A549 (cell line): ENCODE measurements around the gene PLA2G4B. TPM values are rescaled to one million over a fixed set of nuclear protein-coding genes. Genes with fewer than 3 reads are reported as not detected.

ENCODE experiments used
- ATAC-seq, 2 experiments: fragments of 200-7000 bp in 1 of 2; fragments of >200 bp in 1 of 2; cut with Nextera tagmentation in 1 of 2; cut with Tn5 transposase in 1 of 2; 3 replicates each; pipeline versions ENCODE4 v1.8.0 to v1.9.1; 2018 to 2020; ENCODE audit warnings: mild to moderate bottlenecking in 1 of 2, moderate library complexity in 1 of 2
- CTCF ChIA-PET: fragments of 300-600 bp; sonication (Branson Sonifier 250); formaldehyde crosslinking; extraction: SDS; loops from one replicate; lab custom pipeline; 2021; ENCODE audit warnings: antibody characterized with exemption, inconsistent platforms; lab: Yijun Ruan, JAX
- POLR2A ChIA-PET: fragments of 350-600 bp; formaldehyde crosslinking; extraction: SDS; loops from one replicate; lab custom pipeline; 2021; ENCODE audit warnings: antibody characterized with exemption, inconsistent platforms; lab: Yijun Ruan, JAX
- DNase-seq, 2 experiments: peaks; one replicate each; pipeline versions ENCODE4 v3.0.0 to v3.0.0-alpha.2; 2011 to 2016; ENCODE audit warnings: low read depth in 1 of 2, low spot score in 1 of 2
- FAIRE-seq: peaks from 2 replicates; lab custom pipeline; 2011; peaks lifted over from hg19 to GRCh38; lab: Jason Lieb, UNC
- H3K27ac ChIP-seq, 2 experiments: fragments of >200 bp; sonication (Bioruptor Twin); formaldehyde crosslinking; 3 replicates each; pipeline ENCODE4 v1.5.1; 2016 to 2017
- H3K4me1 ChIP-seq: fragments of >200 bp; sonication (Bioruptor Twin); formaldehyde crosslinking; 3 replicates; pipeline ENCODE4 v1.6.1; 2016
- H3K4me2 ChIP-seq: fragments of >200 bp; sonication (Bioruptor Twin); formaldehyde crosslinking; 3 replicates; pipeline ENCODE4 v1.6.1; 2016
- H3K4me3 ChIP-seq: fragments of >200 bp; sonication (Bioruptor Twin); formaldehyde crosslinking; 3 replicates; pipeline ENCODE4 v1.5.1; 2016
- H3K9me3 ChIP-seq: fragments of >200 bp; sonication (Bioruptor Twin); formaldehyde crosslinking; 3 replicates; pipeline ENCODE4 v1.6.1; 2016
- CHD4 ChIP-seq: fragments of 200-600 bp; sonication (generic); IDR thresholded peaks from 2 replicates; pipeline ENCODE4 v1.6.1; 2016; ENCODE audit warnings: antibody characterized with exemption, mild to moderate bottlenecking, borderline replicate concordance
- EHMT2 ChIP-seq: fragments of 200-600 bp; sonication (generic); IDR thresholded peaks from 2 replicates; pipeline ENCODE4 v1.6.1; 2016; ENCODE audit warnings: antibody characterized with exemption, low read depth, mild to moderate bottlenecking, moderate library complexity
- EP300 ChIP-seq, 2 experiments: fragments of >200 bp; sonication (Bioruptor Twin); formaldehyde crosslinking; IDR thresholded peaks; 2 replicates in 1 of 2; 3 replicates in 1 of 2; pipeline ENCODE4 v1.6.1; 2016 to 2017
- GATA3 ChIP-seq: IDR thresholded peaks from 2 replicates; pipeline ENCODE4 v1.6.1; 2012; ENCODE audit warnings: borderline replicate concordance
- HEYL ChIP-seq: fragments of 250-450 bp; sonication (Bioruptor Pico); IDR thresholded peaks from 2 replicates; pipeline ENCODE4 v1.8.0; 2021; ENCODE audit warnings: mild to moderate bottlenecking, moderate library complexity
- JUN ChIP-seq, 2 experiments: fragments of >200 bp; sonication (Bioruptor Twin); formaldehyde crosslinking; IDR thresholded peaks; 2 replicates in 1 of 2; 3 replicates in 1 of 2; pipeline ENCODE4 v1.6.1; 2016 to 2017
- NFE2L2 ChIP-seq: fragments of 150-350 bp; conservative IDR thresholded peaks from 2 replicates; pipeline ENCODE4 v1.6.1; 2014; ENCODE audit warnings: low read length
- NPAS2 ChIP-seq: fragments of 250-450 bp; sonication (Bioruptor Pico); IDR thresholded peaks from 2 replicates; pipeline ENCODE4 v1.8.0; 2022; ENCODE audit warnings: mild to moderate bottlenecking, moderate library complexity, borderline replicate concordance
- NR3C1 ChIP-seq: fragments of >200 bp; sonication (Bioruptor Twin); formaldehyde crosslinking; IDR thresholded peaks from 3 replicates; pipeline ENCODE4 v1.6.1; 2017
- POLR2A ChIP-seq: IDR thresholded peaks from 2 replicates; pipeline ENCODE4 v1.6.1; 2012; ENCODE audit warnings: mild to moderate bottlenecking, low read length
- RCOR1 ChIP-seq: fragments of 150-350 bp; IDR thresholded peaks from 2 replicates; pipeline ENCODE4 v1.6.1; 2014; ENCODE audit warnings: antibody characterized with exemption, low read length, low read depth
- RFX5 ChIP-seq: fragments of 450-650 bp; IDR thresholded peaks from 2 replicates; pipeline ENCODE4 v1.7.1; 2014; ENCODE audit warnings: antibody characterized with exemption, mild to moderate bottlenecking, moderate library complexity
- SREBF2 ChIP-seq: fragments of 450-650 bp; IDR thresholded peaks from 2 replicates; pipeline ENCODE4 v1.6.1; 2014; ENCODE audit warnings: mild to moderate bottlenecking, moderate library complexity
- TFCP2L1 ChIP-seq: fragments of 250-450 bp; sonication (Bioruptor Pico); IDR thresholded peaks from 2 replicates; pipeline ENCODE4 v1.5.0; 2021; ENCODE audit warnings: mild to moderate bottlenecking
- TP53 ChIP-seq: fragments of 250-450 bp; sonication (Bioruptor Pico); IDR thresholded peaks from 2 replicates; pipeline ENCODE4 v1.5.0; 2021; ENCODE audit warnings: mild to moderate bottlenecking, moderate library complexity
- ZC3H11A ChIP-seq: fragments of 450-650 bp; IDR thresholded peaks from 2 replicates; pipeline ENCODE4 v1.6.1; 2014; ENCODE audit warnings: antibody characterized with exemption, mild to moderate bottlenecking
- ZSCAN20 ChIP-seq: fragments of 250-450 bp; sonication (Bioruptor Pico); IDR thresholded peaks from 2 replicates; pipeline ENCODE4 v1.8.0; 2022; ENCODE audit warnings: mild to moderate bottlenecking, moderate library complexity
- WGBS: methylation state at CpG from one replicate; pipeline ENCODE4 v1.1.6; 2017; ENCODE audit errors: missing lambda C conversion rate; 5-methylcytosine and 5-hydroxymethylcytosine counted together
- polyA plus RNA-seq, 4 experiments: library from polyadenylated mRNA; depleted of rRNA in 3 of 4; stranded (reverse); fragments of >200 nt; fragmentation: RNase III in 1 of 4; extraction: RNeasy Plus Mini Kit Qiagen cat#74134 plus additional on column Dnase treatment in 1 of 4; gene quantifications; 2 replicates in 3 of 4; 3 replicates in 1 of 4; pipeline ENCODE4 v1.2.3, GENCODE V29; 2011 to 2017
- TF ChIP-seq, protein P1 (sequence below): fragments of 450-650 bp; IDR thresholded peaks from 2 replicates; pipeline ENCODE4 v1.6.1; 2014; ENCODE audit warnings: antibody characterized with exemption
- TF ChIP-seq, protein P2 (sequence below): fragments of >200 bp; sonication (Bioruptor Twin); formaldehyde crosslinking; IDR thresholded peaks from 3 replicates; pipeline ENCODE4 v1.6.1; 2016
- TF ChIP-seq, protein P3 (sequence below): IDR thresholded peaks from 2 replicates; pipeline ENCODE4 v1.6.1; 2012

Gene PLA2G4B
- polyA plus RNA-seq, 2 of the 4 experiments (the other 2 are of a cell fraction), result 2.2 to 2.6 TPM

DNA sequence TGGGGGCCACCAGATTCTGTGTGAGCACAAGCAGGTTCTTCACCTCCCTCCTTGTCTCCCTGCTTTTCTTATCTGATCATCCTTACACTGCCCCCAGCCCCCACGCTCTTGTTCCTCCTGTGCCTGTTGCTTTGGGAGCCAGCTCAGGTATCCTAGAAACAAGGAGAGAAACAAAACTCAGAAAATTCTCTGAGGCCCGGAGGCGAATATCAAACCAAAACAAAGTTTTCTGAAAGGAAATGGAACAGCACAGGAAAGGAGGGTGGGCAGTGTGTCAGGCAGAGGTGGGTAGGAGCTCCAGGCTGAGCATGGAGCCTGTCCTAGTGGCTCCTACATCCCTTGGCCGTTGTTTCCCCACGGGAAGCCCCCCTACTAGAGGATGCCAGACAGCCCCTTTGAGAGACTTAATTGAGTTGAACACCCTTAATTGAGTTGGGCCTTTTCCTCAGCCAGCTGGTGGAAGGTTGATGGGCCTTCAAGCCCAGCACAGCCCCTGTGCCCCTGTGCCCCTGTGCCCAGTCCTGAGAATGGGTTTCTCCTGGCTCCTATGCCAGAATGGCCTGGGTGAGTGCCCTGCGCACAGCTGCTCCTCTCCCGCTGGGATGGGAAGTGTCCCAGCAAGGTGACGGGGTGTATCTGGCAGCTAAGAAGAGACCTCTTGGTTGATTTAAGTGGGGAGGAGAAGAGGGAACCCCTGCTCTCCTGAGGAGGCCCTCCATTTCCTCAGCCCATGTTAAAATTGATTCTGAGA, 33.6 kb upstream of the PLA2G4B start (continued):
- no peak for TF ChIP-seq NR3C1
- TF ChIP-seq ZC3H11A, result no peak

DNA sequence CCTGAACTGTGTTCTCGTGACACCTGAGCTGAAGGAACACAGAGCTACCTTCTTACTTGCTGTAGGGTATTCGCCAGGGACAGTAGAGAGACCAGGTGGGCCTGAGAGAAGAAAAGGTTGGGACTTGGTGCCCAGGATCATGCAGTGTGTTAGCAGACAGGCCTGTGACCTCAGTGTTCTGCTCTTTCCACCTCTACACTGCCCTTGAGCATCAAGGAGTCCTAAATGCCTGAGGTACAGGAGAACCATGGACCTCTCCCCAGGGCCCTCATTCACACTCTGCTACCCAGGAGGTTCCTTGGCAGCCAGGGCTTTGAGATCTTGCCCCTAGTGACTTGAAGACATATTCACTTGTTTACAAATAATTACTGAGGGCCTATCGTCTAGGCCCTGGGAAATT, 32.9 kb upstream of the PLA2G4B start:
- H3K9me3 ChIP-seq, result no peaks in the 10 kb centered on the region
- DNase-seq, result no peak
- WGBS, result 90% methylated on average over 3 of the region's 3 CpGs
- no peak for FAIRE-seq
- POLR2A ChIA-PET, result no interaction called here
- TF ChIP-seq EP300 (IDR thresholded peaks at IDR 0.05) (no peak), TFCP2L1 (CRISPR knock-in tag) (no peak), POLR2A (no peak), NFE2L2 (no peak), RCOR1 (no peak), TP53 (no peak), GATA3 (no peak), ZSCAN20 (no peak), NPAS2 (CRISPR knock-in tag) (no peak), RFX5 (no peak), EHMT2 (no peak)
- TF ChIP-seq, protein P1, sequence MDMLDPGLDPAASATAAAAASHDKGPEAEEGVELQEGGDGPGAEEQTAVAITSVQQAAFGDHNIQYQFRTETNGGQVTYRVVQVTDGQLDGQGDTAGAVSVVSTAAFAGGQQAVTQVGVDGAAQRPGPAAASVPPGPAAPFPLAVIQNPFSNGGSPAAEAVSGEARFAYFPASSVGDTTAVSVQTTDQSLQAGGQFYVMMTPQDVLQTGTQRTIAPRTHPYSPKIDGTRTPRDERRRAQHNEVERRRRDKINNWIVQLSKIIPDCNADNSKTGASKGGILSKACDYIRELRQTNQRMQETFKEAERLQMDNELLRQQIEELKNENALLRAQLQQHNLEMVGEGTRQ, result no peak
- no peak overlapping the region for H3K4me3 ChIP-seq
- H3K27ac ChIP-seq, result no peak overlapping the region
- H3K4me1 ChIP-seq, result no peaks in the 10 kb centered on the region
- no peak for ATAC-seq
- H3K4me2 ChIP-seq, result no peak overlapping the region
- CTCF ChIA-PET, result interaction anchor here (0.7 to 2.0 kb wide), 5 partner anchors 16 to 340 kb away, joined by 3 to 6 read pairs (median 4); partner anchors contain the start of gene MAPKBP1

DNA sequence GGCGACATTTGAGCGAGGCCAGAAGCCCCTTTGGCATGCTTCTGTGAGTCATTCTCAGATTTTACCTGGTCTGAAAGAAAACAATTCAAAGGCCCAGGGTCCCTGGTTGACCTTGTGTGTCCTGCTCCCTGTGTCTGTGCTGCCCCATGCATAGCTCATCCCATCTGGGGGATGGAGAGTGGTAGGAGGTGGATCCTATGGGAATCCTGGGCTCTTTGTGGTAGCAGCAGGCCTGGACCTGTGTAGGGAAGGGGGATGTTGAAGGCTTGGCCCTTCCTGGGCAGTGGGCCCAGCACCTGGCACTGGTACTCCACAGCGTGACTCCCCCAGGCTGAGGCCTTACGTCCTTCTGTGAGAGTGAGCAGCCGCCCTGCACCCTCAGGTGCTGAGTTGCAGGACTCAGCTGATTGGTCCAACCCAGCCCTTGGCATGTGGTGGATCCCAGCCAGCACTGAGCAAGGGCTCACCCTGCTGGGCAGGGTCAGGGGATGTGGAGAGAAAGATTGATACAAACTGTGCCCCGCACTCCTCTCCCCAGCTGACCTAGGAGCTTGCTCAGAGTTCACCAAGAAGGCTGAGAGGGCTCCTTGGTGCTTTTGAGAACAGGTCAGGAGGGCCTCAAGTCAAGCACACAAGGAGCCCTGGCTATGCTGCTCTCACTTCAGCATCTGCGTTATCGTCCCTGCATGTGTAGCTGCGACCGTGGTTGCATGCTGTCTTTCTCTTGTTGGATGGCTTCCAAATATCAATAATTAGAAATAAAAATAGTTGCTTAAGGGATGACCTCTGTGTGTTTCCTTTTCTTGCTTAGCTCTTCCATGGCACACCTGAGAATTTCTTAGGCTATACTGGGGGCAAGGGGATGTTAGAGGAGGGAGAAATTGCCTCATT, 32.1 kb upstream of the PLA2G4B start:
- H3K4me1 ChIP-seq, result no peaks in the 10 kb centered on the region
- H3K9me3 ChIP-seq, result no peaks in the 10 kb centered on the region
- ATAC-seq (peak in 1 of 2 experiments; percentile 51; a peak in 3 of 6 replicates), DNase-seq (no peak), FAIRE-seq (no peak)
- ChIA-PET POLR2A (no interaction called here), CTCF (interaction anchor here (0.7 to 2.0 kb wide), 3 partner anchors 9 to 341 kb away, joined by 3 to 6 read pairs (median 4); no protein-coding TSS in a partner anchor)
- no peak overlapping the region for H3K27ac ChIP-seq
- no peak overlapping the region for H3K4me2 ChIP-seq
- no peak overlapping the region for H3K4me3 ChIP-seq
- WGBS, result 92% methylated on average over 7 of the region's 10 CpGs
- TF ChIP-seq JUN (IDR thresholded peaks at IDR 0.05), result no peak
- no peak for TF ChIP-seq HEYL (CRISPR knock-in tag)
- TF ChIP-seq, protein P2, sequence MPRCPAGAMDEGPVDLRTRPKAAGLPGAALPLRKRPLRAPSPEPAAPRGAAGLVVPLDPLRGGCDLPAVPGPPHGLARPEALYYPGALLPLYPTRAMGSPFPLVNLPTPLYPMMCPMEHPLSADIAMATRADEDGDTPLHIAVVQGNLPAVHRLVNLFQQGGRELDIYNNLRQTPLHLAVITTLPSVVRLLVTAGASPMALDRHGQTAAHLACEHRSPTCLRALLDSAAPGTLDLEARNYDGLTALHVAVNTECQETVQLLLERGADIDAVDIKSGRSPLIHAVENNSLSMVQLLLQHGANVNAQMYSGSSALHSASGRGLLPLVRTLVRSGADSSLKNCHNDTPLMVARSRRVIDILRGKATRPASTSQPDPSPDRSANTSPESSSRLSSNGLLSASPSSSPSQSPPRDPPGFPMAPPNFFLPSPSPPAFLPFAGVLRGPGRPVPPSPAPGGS, result no peak

DNA sequence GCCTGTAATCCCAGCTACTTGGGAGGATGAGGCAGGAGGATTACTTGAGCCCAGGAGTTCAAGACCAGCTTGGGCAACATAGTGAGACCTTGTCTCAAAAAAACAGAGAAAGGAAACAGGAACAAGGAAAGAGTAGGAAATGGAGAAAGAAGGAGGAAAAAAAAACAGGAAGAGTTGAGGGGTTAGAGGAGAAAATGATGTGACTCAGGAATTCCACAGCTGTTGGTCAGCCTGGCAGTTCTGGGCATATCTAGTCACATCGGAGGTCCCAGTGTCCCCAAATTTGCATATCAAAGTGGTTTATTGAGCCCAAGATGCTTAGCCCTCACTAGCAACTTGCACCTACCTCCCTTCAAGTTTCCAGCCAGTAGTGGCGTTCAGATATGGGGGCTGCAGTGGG, 29.5 kb upstream of the PLA2G4B start:
- ATAC-seq, result no peak
- no peak for DNase-seq
- Histone ChIP-seq H3K9me3 (no peaks in the 10 kb centered on the region), H3K4me1 (no peaks in the 10 kb centered on the region), H3K4me2 (no peak overlapping the region), H3K27ac (no peak overlapping the region), H3K4me3 (no peak overlapping the region)
- WGBS, result 55% methylated on average over 2 of the region's 2 CpGs
- CTCF ChIA-PET, result interaction anchor here (4.9 to 6.4 kb wide), 2 partner anchors 35 to 343 kb away, joined by 26 to 103 read pairs; partner anchors contain the start of gene MAPKBP1
- TF ChIP-seq SREBF2 (no peak), CHD4 (no peak), NFE2L2 (no peak)
- TF ChIP-seq, protein P3, sequence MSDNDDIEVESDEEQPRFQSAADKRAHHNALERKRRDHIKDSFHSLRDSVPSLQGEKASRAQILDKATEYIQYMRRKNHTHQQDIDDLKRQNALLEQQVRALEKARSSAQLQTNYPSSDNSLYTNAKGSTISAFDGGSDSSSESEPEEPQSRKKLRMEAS, result no peak
- no peak for FAIRE-seq
- POLR2A ChIA-PET, result no interaction called here
